ENCODE data around the gene KCNAB1.

DNA sequence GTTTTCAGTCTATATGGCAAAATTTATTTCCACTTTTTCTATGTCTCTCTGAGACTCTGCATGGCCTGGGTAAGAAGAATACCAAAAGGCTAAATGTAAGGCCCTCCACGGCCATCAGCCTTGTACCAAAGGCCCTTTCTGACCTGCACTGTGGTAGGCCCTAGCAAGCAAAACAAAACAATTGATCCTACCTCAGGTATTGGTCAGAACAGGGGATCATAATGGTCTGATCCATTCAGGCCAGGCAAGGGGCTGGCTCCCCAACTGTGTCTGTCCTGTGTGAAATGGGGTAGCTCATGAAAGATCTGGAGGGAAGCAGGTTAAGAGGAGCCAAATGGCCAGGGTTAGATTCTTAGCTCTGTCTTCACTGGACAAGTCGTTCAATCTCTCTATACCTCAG is 253.3 kb downstream of the KCNAB1 start:
- TF ChIP-seq POLR2A (IDR thresholded peaks at IDR 0.05; ENCODE audit: low read length): no peak
- no peak for TF ChIP-seq GATA1 (IDR thresholded peaks at IDR 0.05; ENCODE audit: low read depth, low read length)

Measured in erythroblast (primary cell).